ENCODE data around the gene SCN2B. TPM values are rescaled to one million over a fixed set of nuclear protein-coding genes. Genes with fewer than 3 reads are reported as not detected.

The SCN2B gene
- polyA plus RNA-seq, 1 of the 3 experiments (the other 2 are of a cell fraction), result 0.05 TPM

- DNase-seq, result no peak
- Histone ChIP-seq H3K4me2 (no peak overlapping the region), H3K9ac (no peak overlapping the region), H3K9me2 (no peaks in the 10 kb centered on the region), H3F3A (replicated peaks; ENCODE audit: insufficient read depth) (no peaks in the 10 kb centered on the region), H4K20me1 (ENCODE audit: insufficient read depth) (no peaks in the 10 kb centered on the region), H3K9me3 (no peaks in the 10 kb centered on the region), H3K79me2 (ENCODE audit: insufficient read depth) (no peaks in the 10 kb centered on the region), H2AFZ (ENCODE audit: low read depth) (no peak overlapping the region), H3K27me3 (ENCODE audit: insufficient read depth) (no peaks in the 10 kb centered on the region; the same call in 1 of the 2 replicates), H3K4me1 (ENCODE audit: control insufficient read depth in 1 of 2, insufficient read depth in 2 of 2, low read depth in 1 of 2, low read length in 1 of 2) (no peaks in the 10 kb centered on the region), H3K4me3 (ENCODE audit: low read depth in 2 of 2, low read length in 1 of 2) (no peak overlapping the region), H3K27ac (ENCODE audit: low read depth in 2 of 2, low read length in 1 of 2) (no peak overlapping the region), H3K36me3 (replicated peaks in 1 of 2; ENCODE audit: control insufficient read depth in 1 of 2, insufficient read depth in 2 of 2, low read length in 1 of 2) (no peaks in the 10 kb centered on the region)
- TF ChIP-seq ELF1 (IDR thresholded peaks at IDR 0.05) (no peak), CTCF (IDR thresholded peaks at IDR 0.05) (no peak), FOXJ3 (CRISPR knock-in tag; IDR thresholded peaks at IDR 0.05) (no peak), IRF3 (IDR thresholded peaks at IDR 0.05; ENCODE audit: low read depth, low read length) (no peak), USF1 (IDR thresholded peaks at IDR 0.05; ENCODE audit: borderline replicate concordance, low read depth) (no peak), EZH2phosphoT487 (IDR thresholded peaks at IDR 0.05; ENCODE audit: borderline replicate concordance, low read depth) (no peak), EP300 (IDR thresholded peaks at IDR 0.05; ENCODE audit: borderline replicate concordance in 1 of 2, low read depth in 1 of 2, low read length in 1 of 2) (no peak), FOXM1 (IDR thresholded peaks at IDR 0.05; ENCODE audit: low read depth) (no peak), SIN3A (IDR thresholded peaks at IDR 0.05; ENCODE audit: borderline replicate concordance, low read depth, low read length) (no peak), FOSL2 (IDR thresholded peaks at IDR 0.05; ENCODE audit: borderline replicate concordance, low read depth) (no peak), MEF2A (IDR thresholded peaks at IDR 0.05; ENCODE audit: borderline replicate concordance, low read depth) (no peak), GATA2 (CRISPR knock-in tag; IDR thresholded peaks at IDR 0.05) (no peak)
- POLR2A ChIA-PET, result no interaction called here
- CTCF ChIA-PET, result interaction anchor here (0.5 to 0.6 kb wide), 2 partner anchors 76 to 86 kb away, joined by 3 read pairs; no protein-coding TSS in a partner anchor
- WGBS (ENCODE audit: low lambda C conversion rate), result 60% methylated on average over 7 of the region's 7 CpGs
Observed at GRCh38 chr11:118126082-118126838, 50.2 kb downstream of the SCN2B start.

Data from SK-N-SH (cell line).